Calu3 (cell line): ENCODE measurements around the gene PLA1A. TPM values are rescaled to one million over a fixed set of nuclear protein-coding genes. Genes with fewer than 3 reads are reported as not detected.

ENCODE experiments used
- BruUV-seq: library from RNA; stranded (reverse); fragments of 400-500 nt; replicated peaks from 2 replicates; lab custom pipeline; 2021; lab: Mats Ljungman, UMichigan
- CTCF ChIA-PET: fragments of 300-600 bp; sonication (Branson Sonifier 250); formaldehyde crosslinking; loops from one replicate; lab custom pipeline; 2022; ENCODE audit warnings: antibody characterized with exemption; lab: Charles Lee
- DNase-seq: peaks from one replicate; pipeline ENCODE4 v3.0.0; 2022
- H3K27ac Mint-ChIP-seq: one replicate; pipeline ENCODE4 v1.8.0; 2022; ENCODE audit warnings: mixed read lengths; ENCODE audit not compliant: unreplicated experiment
- H3K27me3 Mint-ChIP-seq: one replicate; pipeline ENCODE4 v1.8.0; 2022; ENCODE audit warnings: mixed read lengths; ENCODE audit not compliant: unreplicated experiment
- H3K36me3 Mint-ChIP-seq: one replicate; pipeline ENCODE4 v1.8.0; 2022; ENCODE audit warnings: mild to moderate bottlenecking, moderate library complexity, mixed read lengths; ENCODE audit not compliant: insufficient read depth, unreplicated experiment
- H3K4me1 Mint-ChIP-seq: one replicate; pipeline ENCODE4 v1.8.0; 2022; ENCODE audit warnings: mild to moderate bottlenecking, low read depth, mixed read lengths; ENCODE audit not compliant: unreplicated experiment
- H3K4me3 Mint-ChIP-seq: one replicate; pipeline ENCODE4 v1.8.0; 2022; ENCODE audit warnings: mild to moderate bottlenecking, low read depth, moderate library complexity, mixed read lengths; ENCODE audit not compliant: unreplicated experiment
- H3K9me3 Mint-ChIP-seq: one replicate; pipeline ENCODE4 v1.8.0; 2022; ENCODE audit warnings: low read depth, mixed read lengths; ENCODE audit not compliant: unreplicated experiment
- intact Hi-C: fragments of 100-400 bp; cut with micrococcal nuclease; formaldehyde crosslinking; loops from one replicate; pipeline ENCODE4 v1.10.0; 2022; ENCODE audit not compliant: unreplicated experiment
- total RNA-seq: library from RNA; stranded (reverse); gene quantifications from 2 replicates; pipeline ENCODE4 v1.2.3, GENCODE V29; 2022
- TF ChIP-seq, protein P1 (sequence below): fragments of 200-600 bp; IDR thresholded peaks from one replicate; pipeline ENCODE4 v1.8.0; 2022; ENCODE audit warnings: antibody characterized with exemption; ENCODE audit not compliant: unreplicated experiment

Gene PLA1A
- total RNA-seq, 1 experiment from 2014 or later, result 0.99 TPM

DNA sequence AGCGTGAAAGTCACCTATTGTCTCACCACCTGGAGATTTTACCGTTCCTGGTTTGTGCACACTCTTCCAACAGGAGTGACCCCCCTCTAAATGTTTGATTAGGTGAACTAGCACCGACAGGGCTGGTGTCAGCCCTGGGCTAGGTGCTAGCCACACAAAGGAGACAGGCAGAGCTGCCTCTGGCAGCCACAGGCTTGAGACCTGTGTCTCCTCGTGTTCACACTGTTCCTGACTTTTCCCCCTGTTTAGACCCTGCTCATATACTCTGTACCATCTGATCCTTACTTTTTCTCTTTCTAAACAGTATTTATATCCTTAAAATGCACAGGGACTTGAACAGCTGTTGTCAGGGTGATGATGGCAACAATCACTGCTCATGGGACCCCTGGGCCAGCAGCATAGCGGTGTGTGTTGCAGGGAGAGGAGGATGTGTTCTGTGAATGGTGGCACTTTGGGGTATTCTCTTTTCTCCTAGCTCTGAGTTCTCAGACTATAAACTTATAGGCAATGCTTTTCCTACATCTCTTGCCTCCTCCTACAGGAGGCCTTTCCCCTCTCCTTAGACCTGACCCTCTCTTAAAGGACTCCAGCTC, 43.8 kb upstream of the PLA1A start:
- H3K27me3 Mint-ChIP-seq, result peaks cover 8% of the 10 kb centered on the region
- no peak for DNase-seq
- intact Hi-C loops, result no loop called here
- no peaks in the 10 kb centered on the region for H3K9me3 Mint-ChIP-seq
- H3K27ac Mint-ChIP-seq, result no peak overlapping the region
- H3K36me3 Mint-ChIP-seq, result no peaks in the 10 kb centered on the region
- no peak overlapping the region for H3K4me3 Mint-ChIP-seq
- no peaks in the 10 kb centered on the region for H3K4me1 Mint-ChIP-seq
- BruUV-seq, result no TSS peak
- CTCF ChIA-PET, result no interaction called here
- TF ChIP-seq, protein P1, sequence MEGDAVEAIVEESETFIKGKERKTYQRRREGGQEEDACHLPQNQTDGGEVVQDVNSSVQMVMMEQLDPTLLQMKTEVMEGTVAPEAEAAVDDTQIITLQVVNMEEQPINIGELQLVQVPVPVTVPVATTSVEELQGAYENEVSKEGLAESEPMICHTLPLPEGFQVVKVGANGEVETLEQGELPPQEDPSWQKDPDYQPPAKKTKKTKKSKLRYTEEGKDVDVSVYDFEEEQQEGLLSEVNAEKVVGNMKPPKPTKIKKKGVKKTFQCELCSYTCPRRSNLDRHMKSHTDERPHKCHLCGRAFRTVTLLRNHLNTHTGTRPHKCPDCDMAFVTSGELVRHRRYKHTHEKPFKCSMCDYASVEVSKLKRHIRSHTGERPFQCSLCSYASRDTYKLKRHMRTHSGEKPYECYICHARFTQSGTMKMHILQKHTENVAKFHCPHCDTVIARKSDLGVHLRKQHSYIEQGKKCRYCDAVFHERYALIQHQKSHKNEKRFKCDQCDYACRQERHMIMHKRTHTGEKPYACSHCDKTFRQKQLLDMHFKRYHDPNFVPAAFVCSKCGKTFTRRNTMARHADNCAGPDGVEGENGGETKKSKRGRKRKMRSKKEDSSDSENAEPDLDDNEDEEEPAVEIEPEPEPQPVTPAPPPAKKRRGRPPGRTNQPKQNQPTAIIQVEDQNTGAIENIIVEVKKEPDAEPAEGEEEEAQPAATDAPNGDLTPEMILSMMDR, result no peak

DNA sequence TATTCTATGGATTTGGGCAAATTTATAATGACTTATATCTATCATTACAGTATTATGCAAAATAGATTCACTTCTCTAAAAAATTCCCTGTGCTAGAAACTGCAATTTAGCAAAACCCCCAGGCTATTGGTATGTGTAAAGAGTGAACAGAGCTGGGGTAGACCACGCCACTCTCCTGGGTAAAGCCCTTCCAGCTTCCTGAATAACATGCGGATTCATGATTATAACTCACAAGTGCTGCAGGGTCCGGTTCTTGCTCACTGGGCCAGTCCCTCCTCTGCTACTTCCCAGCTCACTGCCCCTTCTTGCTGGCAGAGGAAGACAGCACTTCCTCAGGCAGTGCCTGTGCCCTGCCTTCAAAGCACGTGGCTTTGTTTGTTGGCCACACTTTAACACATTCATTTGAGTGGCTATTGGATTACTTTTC, 42.4 kb upstream of the PLA1A start:
- H3K4me3 Mint-ChIP-seq, result no peak overlapping the region
- H3K9me3 Mint-ChIP-seq, result no peaks in the 10 kb centered on the region
- BruUV-seq, result no TSS peak
- CTCF ChIA-PET, result no interaction called here
- no peak overlapping the region for H3K27ac Mint-ChIP-seq
- H3K4me1 Mint-ChIP-seq, result no peaks in the 10 kb centered on the region
- peaks cover 8% of the 10 kb centered on the region for H3K27me3 Mint-ChIP-seq
- intact Hi-C loops, result no loop called here
- TF ChIP-seq, protein P1, result no peak
- no peaks in the 10 kb centered on the region for H3K36me3 Mint-ChIP-seq
- DNase-seq, result no peak

DNA sequence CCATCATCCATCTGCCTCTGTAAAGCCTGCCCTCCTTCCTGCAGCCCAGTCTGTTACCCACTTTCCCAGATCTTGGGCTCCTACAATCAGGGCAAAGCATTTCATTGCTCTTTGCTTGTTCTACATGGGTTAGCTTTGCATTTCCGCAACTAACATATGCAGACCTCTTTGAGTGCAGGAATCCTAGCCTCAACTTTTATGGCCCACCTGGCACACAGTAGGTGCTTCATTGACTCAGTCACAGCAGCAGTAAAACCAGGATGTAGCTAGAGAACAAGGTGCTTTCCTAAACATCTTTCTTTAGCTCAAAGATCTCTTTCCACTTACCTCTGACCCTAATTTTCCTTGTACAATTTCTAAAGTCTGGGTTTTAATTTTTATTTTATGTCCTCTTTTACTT, 41.8 kb upstream of the PLA1A start:
- no peak for DNase-seq
- no peaks in the 10 kb centered on the region for H3K36me3 Mint-ChIP-seq
- no peak overlapping the region for H3K27ac Mint-ChIP-seq
- no peaks in the 10 kb centered on the region for H3K9me3 Mint-ChIP-seq
- TF ChIP-seq, protein P1, result no peak
- H3K27me3 Mint-ChIP-seq, result peaks cover 8% of the 10 kb centered on the region
- intact Hi-C loops, result no loop called here
- CTCF ChIA-PET, result no interaction called here
- BruUV-seq, result no TSS peak
- no peaks in the 10 kb centered on the region for H3K4me1 Mint-ChIP-seq
- H3K4me3 Mint-ChIP-seq, result no peak overlapping the region

DNA sequence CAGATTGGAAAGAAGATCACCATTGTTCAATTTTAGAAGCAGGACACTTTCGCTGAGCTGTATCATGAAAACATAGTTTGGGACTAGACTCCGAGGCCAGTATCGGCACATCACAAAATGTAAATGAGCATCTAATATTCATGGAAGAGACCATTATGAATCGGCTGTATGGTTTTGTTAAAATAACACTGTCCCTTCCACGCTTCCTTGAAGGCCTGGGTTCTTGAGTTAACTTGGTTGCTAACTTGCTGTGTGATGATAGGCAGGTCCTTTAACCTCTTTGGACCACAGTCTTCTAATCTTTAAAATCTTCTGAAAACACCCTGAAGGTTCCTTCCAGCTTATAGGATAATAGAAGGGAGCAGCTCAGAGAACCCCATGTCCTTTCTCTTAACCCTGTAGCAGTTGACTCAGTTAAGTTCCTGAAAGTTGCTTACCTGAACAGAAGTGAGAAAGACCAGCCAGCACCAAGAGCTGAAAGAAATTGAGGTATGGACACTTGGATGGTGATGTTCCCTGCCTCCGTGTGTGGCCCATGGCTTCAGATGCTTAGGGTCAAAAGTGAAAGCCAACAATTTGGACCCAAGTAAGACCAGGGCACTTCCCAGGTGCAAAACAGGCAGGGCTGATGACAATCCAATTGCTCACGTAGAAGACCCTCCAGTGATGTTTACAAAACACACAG, 40.4 kb upstream of the PLA1A start:
- peaks cover 8% of the 10 kb centered on the region for H3K27me3 Mint-ChIP-seq
- no peak overlapping the region for H3K27ac Mint-ChIP-seq
- CTCF ChIA-PET, result no interaction called here
- H3K9me3 Mint-ChIP-seq, result no peaks in the 10 kb centered on the region
- no peaks in the 10 kb centered on the region for H3K4me1 Mint-ChIP-seq
- intact Hi-C loops, result no loop called here
- TF ChIP-seq, protein P1, result no peak
- DNase-seq, result no peak
- H3K36me3 Mint-ChIP-seq, result no peaks in the 10 kb centered on the region
- BruUV-seq, result no TSS peak
- H3K4me3 Mint-ChIP-seq, result no peak overlapping the region
